Measurements from ENCODE around the gene SKOR1. TPM values are rescaled to one million over a fixed set of nuclear protein-coding genes. Genes with fewer than 3 reads are reported as not detected.
A peak's percentile ranks its signal among the peaks of the same experiment; 100 is the strongest.

SKOR1 gene
- total and polyA plus RNA-seq, 2 experiments from 2014 or later = 0.11 TPM; not detected in 1

- Histone ChIP-seq H3K4me2 (ENCODE audit: unreplicated experiment) (no peak overlapping the region), H2AFZ (no peak overlapping the region), H3K79me2 (ENCODE audit: insufficient read depth) (no peaks in the 10 kb centered on the region), H3K27ac (no peak overlapping the region), H3K27me3 (replicated peaks; ENCODE audit: insufficient read depth) (no peaks in the 10 kb centered on the region), H3K4me3 (no peak overlapping the region), H3K9ac (no peak overlapping the region), H3K9me3 (ENCODE audit: low read depth) (no peaks in the 10 kb centered on the region), H3F3A (ENCODE audit: insufficient read depth) (no peaks in the 10 kb centered on the region; the same call in 1 of the 2 replicates), H3K4me1 (ENCODE audit: insufficient read depth) (0 out of 2 replicates have a peak, but pooled peaks cover 5% of the 10 kb centered on the region), H3K36me3 (ENCODE audit: low read depth) (no peaks in the 10 kb centered on the region), H3K9me2 (ENCODE audit: insufficient read depth) (no peaks in the 10 kb centered on the region), H4K20me1 (ENCODE audit: insufficient read depth) (no peaks in the 10 kb centered on the region)
- WGBS, 2 experiments (ENCODE audit: low coverage in 1 of 2, low lambda C conversion rate in 2 of 2, missing lambda C conversion rate in 2 of 2) = 80 to 87% methylated on average over 3 of the region's 3 CpGs
- no peak for DNase-seq
- in situ Hi-C loops (cut with MboI) = no loop called here
- no peak for TF ChIP-seq EZH2phosphoT487 (IDR thresholded peaks at IDR 0.05; ENCODE audit: insufficient read depth, low read depth)
- no peak for TF ChIP-seq EZH2 (IDR thresholded peaks at IDR 0.05; ENCODE audit: insufficient read depth, poor library complexity, severe bottlenecking)
These were observed 36.7 kb downstream of the SKOR1 start for GRCh38 chr15:67861983-67862382.

- no peaks in the 10 kb centered on the region for H4K20me1 ChIP-seq (ENCODE audit: insufficient read depth)
- H3K4me1 ChIP-seq (ENCODE audit: insufficient read depth) = 0 out of 2 replicates have a peak, but pooled peaks cover 5% of the 10 kb centered on the region
- in situ Hi-C loops (cut with MboI) = no loop called here
- H3F3A ChIP-seq (ENCODE audit: insufficient read depth) = no peaks in the 10 kb centered on the region; the same call in 1 of the 2 replicates
- 0 out of 2 replicates have a peak, but pooled peaks cover 3% of the 10 kb centered on the region for H3K27me3 ChIP-seq (replicated peaks; ENCODE audit: insufficient read depth)
- peak overlapping the region; percentile 96 for H2AFZ ChIP-seq
- no peak overlapping the region for H3K27ac ChIP-seq
- H3K79me2 ChIP-seq (ENCODE audit: insufficient read depth) = no peaks in the 10 kb centered on the region
- H3K4me2 ChIP-seq (ENCODE audit: unreplicated experiment) = peak overlapping the region; percentile 95
- H3K9me3 ChIP-seq (ENCODE audit: low read depth) = no peaks in the 10 kb centered on the region
- H3K36me3 ChIP-seq (ENCODE audit: low read depth) = no peaks in the 10 kb centered on the region
- TF ChIP-seq EZH2 (IDR thresholded peaks at IDR 0.05; ENCODE audit: insufficient read depth, poor library complexity, severe bottlenecking) (no peak), EZH2phosphoT487 (IDR thresholded peaks at IDR 0.05; ENCODE audit: insufficient read depth, low read depth) (no peak)
- H3K9me2 ChIP-seq (ENCODE audit: insufficient read depth) = no peaks in the 10 kb centered on the region
- 46 to 52% methylated on average over 16 of the region's 16 CpGs for WGBS, 2 experiments (ENCODE audit: low coverage in 1 of 2, low lambda C conversion rate in 2 of 2, missing lambda C conversion rate in 2 of 2)
- no peak for DNase-seq
- peak overlapping the region; percentile 60 for H3K9ac ChIP-seq
- peak overlapping the region; percentile 68 for H3K4me3 ChIP-seq
These were observed 37.6 kb downstream of the SKOR1 start for GRCh38 chr15:67862750-67863441.

GRCh38 chr15:67863442-67863987 is 38.2 kb downstream of the SKOR1 start:
- Histone ChIP-seq H3F3A (ENCODE audit: insufficient read depth) (no peaks in the 10 kb centered on the region; the same call in 1 of the 2 replicates), H3K27me3 (replicated peaks; ENCODE audit: insufficient read depth) (peaks cover 9% of the 10 kb centered on the region; the same call in 1 of the 2 replicates), H4K20me1 (ENCODE audit: insufficient read depth) (no peaks in the 10 kb centered on the region), H2AFZ (peak overlapping the region; percentile 96), H3K4me2 (ENCODE audit: unreplicated experiment) (peak overlapping the region; percentile 95), H3K79me2 (ENCODE audit: insufficient read depth) (no peaks in the 10 kb centered on the region), H3K9ac (peak overlapping the region; percentile 60), H3K36me3 (ENCODE audit: low read depth) (no peaks in the 10 kb centered on the region), H3K27ac (no peak overlapping the region), H3K4me1 (ENCODE audit: insufficient read depth) (0 out of 2 replicates have a peak, but pooled peaks cover 5% of the 10 kb centered on the region), H3K4me3 (peak overlapping the region; percentile 68), H3K9me2 (ENCODE audit: insufficient read depth) (no peaks in the 10 kb centered on the region), H3K9me3 (ENCODE audit: low read depth) (no peaks in the 10 kb centered on the region)
- peak; percentile 89 for DNase-seq
- TF ChIP-seq EZH2 (IDR thresholded peaks at IDR 0.05; ENCODE audit: insufficient read depth, poor library complexity, severe bottlenecking) (no peak), EZH2phosphoT487 (IDR thresholded peaks at IDR 0.05; ENCODE audit: insufficient read depth, low read depth) (no peak)
- in situ Hi-C loops (cut with MboI) = no loop called here
- whole genome bisulfite sequencing, 2 experiments (ENCODE audit: low coverage in 1 of 2, low lambda C conversion rate in 2 of 2, missing lambda C conversion rate in 2 of 2) = 4 to 6% methylated on average over 41 of the region's 41 CpGs

- Histone ChIP-seq H3K27me3 (replicated peaks; ENCODE audit: insufficient read depth) (peaks cover 9% of the 10 kb centered on the region; the same call in 1 of the 2 replicates), H3K9ac (no peak overlapping the region), H3K9me2 (ENCODE audit: insufficient read depth) (no peaks in the 10 kb centered on the region), H2AFZ (no peak overlapping the region), H3K9me3 (ENCODE audit: low read depth) (no peaks in the 10 kb centered on the region), H3F3A (ENCODE audit: insufficient read depth) (no peaks in the 10 kb centered on the region; the same call in 1 of the 2 replicates), H3K79me2 (ENCODE audit: insufficient read depth) (no peaks in the 10 kb centered on the region), H3K36me3 (ENCODE audit: low read depth) (no peaks in the 10 kb centered on the region), H4K20me1 (ENCODE audit: insufficient read depth) (no peaks in the 10 kb centered on the region), H3K4me3 (no peak overlapping the region), H3K27ac (no peak overlapping the region), H3K4me2 (ENCODE audit: unreplicated experiment) (no peak overlapping the region), H3K4me1 (ENCODE audit: insufficient read depth) (0 out of 2 replicates have a peak, but pooled peaks cover 5% of the 10 kb centered on the region)
- TF ChIP-seq EZH2phosphoT487 (IDR thresholded peaks at IDR 0.05; ENCODE audit: insufficient read depth, low read depth) = no peak
- no peak for TF ChIP-seq EZH2 (IDR thresholded peaks at IDR 0.05; ENCODE audit: insufficient read depth, poor library complexity, severe bottlenecking)
- DNase-seq = no peak
- in situ Hi-C loops (cut with MboI) = no loop called here
- 46 to 49% methylated on average over 3 of the region's 3 CpGs for WGBS, 2 experiments (ENCODE audit: low coverage in 1 of 2, low lambda C conversion rate in 2 of 2, missing lambda C conversion rate in 2 of 2)
These were observed 40.0 kb downstream of the SKOR1 start for GRCh38 chr15:67865331-67865730.

Measured in GM23248 (cell line).